SK-N-SH (cell line): ENCODE measurements around the gene FIGNL2. TPM values are rescaled to one million over a fixed set of nuclear protein-coding genes. Genes with fewer than 3 reads are reported as not detected.
A peak's percentile ranks its signal among the peaks of the same experiment; 100 is the strongest.

ENCODE experiments used
- CTCF ChIA-PET: fragments of 300-600, 350-600 bp; formaldehyde crosslinking; extraction: SDS; loops from one replicate; lab custom pipeline; 2021; lab: Yijun Ruan, JAX
- POLR2A ChIA-PET: fragments of 350-600 bp; sonication (Branson Sonifier 250); formaldehyde crosslinking; extraction: SDS; loops from one replicate; lab custom pipeline; 2020; ENCODE audit warnings: antibody characterized with exemption, inconsistent platforms; lab: Yijun Ruan, JAX
- DNase-seq: peaks from one replicate; pipeline ENCODE4 v3.0.0; 2012
- H2AFZ ChIP-seq: fragments of 200-600 bp; sonication (generic); 2 replicates; pipeline ENCODE4 v1.8.1; 2016; ENCODE audit warnings: antibody characterized with exemption, mild to moderate bottlenecking, low read depth
- H3F3A ChIP-seq: fragments of 200-600 bp; sonication (generic); replicated peaks from 2 replicates; pipeline ENCODE3; 2016; ENCODE audit warnings: antibody characterized with exemption, mild to moderate bottlenecking; ENCODE audit not compliant: insufficient read depth
- H3K27ac ChIP-seq, 2 experiments: fragments of 200-500 bp in 1 of 2; fragments of 200-600 bp in 1 of 2; sonication (Bioruptor generic) in 1 of 2; sonication (generic), shearing (Covaris generic) in 1 of 2; 2 replicates each; pipeline versions ENCODE4 v1.5.1 to v1.6.1; 2014 to 2016; ENCODE audit warnings: low read depth in 2 of 2, inconsistent platforms in 1 of 2, low read length in 1 of 2, mild to moderate bottlenecking in 1 of 2, mixed read lengths in 1 of 2
- H3K27me3 ChIP-seq: fragments of 200-600 bp; sonication (generic), shearing (Covaris generic); 2 replicates; pipeline ENCODE4 v1.6.1; 2016; ENCODE audit warnings: mixed run types; ENCODE audit not compliant: insufficient read depth
- H3K36me3 ChIP-seq, 2 experiments: fragments of 200-500 bp in 1 of 2; fragments of 200-600 bp in 1 of 2; sonication (Bioruptor generic) in 1 of 2; sonication (generic) in 1 of 2; replicated peaks in 1 of 2; 2 replicates each; pipeline versions ENCODE3 to v1.5.1; 2014 to 2016; ENCODE audit warnings: low read length in 1 of 2, mild to moderate bottlenecking in 1 of 2; ENCODE audit not compliant: insufficient read depth in 2 of 2, control insufficient read depth in 1 of 2
- H3K4me1 ChIP-seq, 2 experiments: fragments of 200-500 bp in 1 of 2; fragments of 200-600 bp in 1 of 2; sonication (Bioruptor generic) in 1 of 2; sonication (generic), shearing (Covaris generic) in 1 of 2; 2 replicates each; pipeline versions ENCODE4 v1.5.1 to v1.6.1; 2014 to 2016; ENCODE audit warnings: low read depth in 1 of 2, low read length in 1 of 2, mixed run types in 1 of 2; ENCODE audit not compliant: insufficient read depth in 2 of 2, control insufficient read depth in 1 of 2
- H3K4me2 ChIP-seq: fragments of 200-600 bp; sonication (generic), shearing (Covaris generic); 2 replicates; pipeline ENCODE4 v1.6.1; 2017; ENCODE audit warnings: mixed run types
- H3K4me3 ChIP-seq, 2 experiments: fragments of 200-500 bp in 1 of 2; fragments of 200-600 bp in 1 of 2; sonication (Bioruptor generic) in 1 of 2; sonication (generic), shearing (Covaris generic) in 1 of 2; 2 replicates each; pipeline versions ENCODE4 v1.5.1 to v1.8.1; 2014 to 2016; ENCODE audit warnings: low read depth in 2 of 2, inconsistent platforms in 1 of 2, low read length in 1 of 2, mild to moderate bottlenecking in 1 of 2, mixed read lengths in 1 of 2, moderate library complexity in 1 of 2
- H3K79me2 ChIP-seq: fragments of 200-600 bp; sonication (generic); 2 replicates; pipeline ENCODE4 v1.8.1; 2017; ENCODE audit warnings: mild to moderate bottlenecking; ENCODE audit not compliant: insufficient read depth
- H3K9ac ChIP-seq: fragments of 200-600 bp; sonication (generic); 2 replicates; pipeline ENCODE4 v1.6.1; 2017; ENCODE audit warnings: mixed run types
- H3K9me2 ChIP-seq: fragments of 200-600 bp; sonication (generic); 2 replicates; pipeline ENCODE4 v1.6.1; 2017; ENCODE audit warnings: mixed run types
- H3K9me3 ChIP-seq: fragments of 200-600 bp; sonication (generic); 2 replicates; pipeline ENCODE4 v1.6.1; 2017; ENCODE audit warnings: mixed run types, mild to moderate bottlenecking, moderate library complexity
- H4K20me1 ChIP-seq: fragments of 200-600 bp; sonication (generic); 2 replicates; pipeline ENCODE4 v1.6.1; 2017; ENCODE audit warnings: mild to moderate bottlenecking, mixed run types; ENCODE audit not compliant: insufficient read depth
- EZH2phosphoT487 ChIP-seq: fragments of 200-600 bp; sonication (generic); IDR thresholded peaks from 2 replicates; pipeline ENCODE4 v1.6.1; 2017; ENCODE audit warnings: low read depth, mixed run types, mild to moderate bottlenecking, antibody characterized with exemption, moderate library complexity, borderline replicate concordance
- FOXM1 ChIP-seq: IDR thresholded peaks from 2 replicates; pipeline ENCODE4 v1.4.0; 2012; ENCODE audit warnings: low read depth, mild to moderate bottlenecking
- GABPA ChIP-seq: IDR thresholded peaks from 2 replicates; pipeline ENCODE4 v1.4.0; 2012; ENCODE audit warnings: low read depth, mild to moderate bottlenecking
- MAX ChIP-seq: IDR thresholded peaks from 2 replicates; pipeline ENCODE4 v1.4.0; 2012; ENCODE audit warnings: low read depth
- NFIC ChIP-seq: IDR thresholded peaks from 2 replicates; pipeline ENCODE4 v1.4.0; 2012; ENCODE audit warnings: borderline replicate concordance
- NRF1 ChIP-seq: IDR thresholded peaks from 2 replicates; pipeline ENCODE4 v1.6.1; 2012; ENCODE audit warnings: low read depth, mild to moderate bottlenecking, low read length
- PBX3 ChIP-seq: IDR thresholded peaks from 2 replicates; pipeline ENCODE4; 2012
- RAD21 ChIP-seq: IDR thresholded peaks from 2 replicates; pipeline ENCODE4 v1.6.1; 2012; ENCODE audit warnings: mild to moderate bottlenecking, low read length
- RXRA ChIP-seq: IDR thresholded peaks from 2 replicates; pipeline ENCODE4 v1.4.0; 2012; ENCODE audit warnings: low read depth, mild to moderate bottlenecking, borderline replicate concordance
- SIN3A ChIP-seq: IDR thresholded peaks from 2 replicates; pipeline ENCODE4 v1.6.1; 2012; ENCODE audit warnings: low read depth, mild to moderate bottlenecking, low read length, moderate library complexity, borderline replicate concordance
- SMC3 ChIP-seq: IDR thresholded peaks from 2 replicates; pipeline ENCODE4 v1.6.1; 2012; ENCODE audit warnings: low read depth, low read length, improper control_type of control experiment
- TAF1 ChIP-seq: IDR thresholded peaks from 2 replicates; pipeline ENCODE4 v1.6.1; 2012; ENCODE audit warnings: low read depth, mild to moderate bottlenecking, low read length, moderate library complexity, borderline replicate concordance
- YY1 ChIP-seq: IDR thresholded peaks from 2 replicates; pipeline ENCODE4 v1.4.0; 2012; ENCODE audit warnings: low read depth, mild to moderate bottlenecking
- WGBS: methylation state at CpG from one replicate; pipeline ENCODE4 v1.1.6; 2017; ENCODE audit warnings: low lambda C conversion rate; 5-methylcytosine and 5-hydroxymethylcytosine counted together
- polyA plus RNA-seq, 3 experiments: library from polyadenylated mRNA; depleted of rRNA; stranded (reverse); fragments of >200 nt; gene quantifications; 2 replicates each; pipeline ENCODE4 v1.2.3, GENCODE V29; 2012
- TF ChIP-seq, protein P1 (sequence below): IDR thresholded peaks from 2 replicates; pipeline ENCODE4 v1.4.0; 2012; ENCODE audit warnings: low read depth, borderline replicate concordance
- TF ChIP-seq, protein P2 (sequence below): fragments of 150-350 bp; IDR thresholded peaks from 2 replicates; pipeline ENCODE4 v1.6.1; 2017; ENCODE audit warnings: antibody characterized with exemption, low read length, low read depth, borderline replicate concordance
- TF ChIP-seq, protein P3 (sequence below): fragments of 200-600 bp; sonication (generic); IDR thresholded peaks from 2 replicates; pipeline ENCODE4 v1.6.1; 2017; ENCODE audit warnings: antibody characterized with exemption, mild to moderate bottlenecking, moderate library complexity

FIGNL2 gene
- polyA plus RNA-seq, 1 of the 3 experiments (the other 2 are of a cell fraction) = 0.05 TPM

DNA sequence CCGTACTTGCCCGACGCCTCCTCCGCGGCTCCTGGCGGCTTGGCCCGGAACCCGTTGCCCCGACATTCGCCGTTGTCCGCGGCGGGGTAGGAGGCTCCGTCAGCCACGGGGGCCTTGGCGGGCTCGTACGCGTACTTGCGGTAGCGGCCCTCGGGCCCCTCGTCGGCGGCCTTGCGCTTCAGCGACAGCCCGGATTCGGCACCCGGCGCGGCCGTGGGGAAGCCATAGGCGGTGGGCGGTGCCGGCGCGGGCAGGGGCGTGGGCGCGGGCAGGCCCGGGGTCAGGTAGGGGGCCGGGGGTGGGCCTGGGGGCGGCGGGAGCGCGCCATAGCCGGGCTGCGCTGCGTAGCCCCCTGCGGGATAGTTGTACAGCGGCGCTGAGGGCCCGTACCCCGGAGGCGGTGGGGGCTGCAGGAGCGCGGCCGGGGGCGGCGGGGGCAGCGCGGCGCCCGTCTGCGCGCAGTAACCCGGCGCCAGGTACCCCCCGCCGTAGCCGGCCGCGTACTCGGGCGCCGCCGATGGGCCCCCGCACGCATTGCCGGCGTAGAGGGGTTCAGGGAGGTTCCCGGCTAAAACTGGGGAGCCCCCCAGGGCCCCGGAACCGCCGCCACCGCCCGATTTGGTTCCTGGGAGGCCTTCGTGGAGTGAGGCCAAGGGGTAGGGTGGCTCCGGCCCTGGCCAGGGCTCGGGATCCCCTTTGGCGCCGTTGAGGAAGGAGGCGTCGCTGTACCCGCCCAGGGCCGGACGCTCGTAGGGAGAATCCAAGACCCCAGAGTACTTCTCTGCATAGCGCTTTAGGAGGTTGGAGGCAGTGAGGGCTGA is 26.9 kb downstream of the FIGNL2 start (continued):
- TF ChIP-seq NFIC = no peak
- no peak for TF ChIP-seq TAF1
- TF ChIP-seq, protein P1, sequence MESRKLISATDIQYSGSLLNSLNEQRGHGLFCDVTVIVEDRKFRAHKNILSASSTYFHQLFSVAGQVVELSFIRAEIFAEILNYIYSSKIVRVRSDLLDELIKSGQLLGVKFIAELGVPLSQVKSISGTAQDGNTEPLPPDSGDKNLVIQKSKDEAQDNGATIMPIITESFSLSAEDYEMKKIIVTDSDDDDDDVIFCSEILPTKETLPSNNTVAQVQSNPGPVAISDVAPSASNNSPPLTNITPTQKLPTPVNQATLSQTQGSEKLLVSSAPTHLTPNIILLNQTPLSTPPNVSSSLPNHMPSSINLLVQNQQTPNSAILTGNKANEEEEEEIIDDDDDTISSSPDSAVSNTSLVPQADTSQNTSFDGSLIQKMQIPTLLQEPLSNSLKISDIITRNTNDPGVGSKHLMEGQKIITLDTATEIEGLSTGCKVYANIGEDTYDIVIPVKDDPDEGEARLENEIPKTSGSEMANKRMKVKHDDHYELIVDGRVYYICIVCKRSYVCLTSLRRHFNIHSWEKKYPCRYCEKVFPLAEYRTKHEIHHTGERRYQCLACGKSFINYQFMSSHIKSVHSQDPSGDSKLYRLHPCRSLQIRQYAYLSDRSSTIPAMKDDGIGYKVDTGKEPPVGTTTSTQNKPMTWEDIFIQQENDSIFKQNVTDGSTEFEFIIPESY = no peak
- TF ChIP-seq SMC3 = no peak
- TF ChIP-seq GABPA = no peak

- WGBS = 22% methylated on average over 19 of the region's 113 CpGs
- H3K9me3 ChIP-seq = no peaks in the 10 kb centered on the region
- no peaks in the 10 kb centered on the region for H4K20me1 ChIP-seq
- H2AFZ ChIP-seq = peak overlapping the region; percentile 81; the same call in 1 of the 2 replicates
- H3K9ac ChIP-seq = peak overlapping the region; percentile 41; the same call in 1 of the 2 replicates
- DNase-seq = peak; percentile 97
- ChIA-PET CTCF (interaction anchor here (0.6 to 11.3 kb wide), 37 partner anchors 9 to 538 kb away, joined by 3 to 194 read pairs (median 4); partner anchors contain the start of genes ANKRD33 and SCN8A), POLR2A (interaction anchor here (0.8 to 1.4 kb wide), 3 partner anchors 16 to 229 kb away, joined by 3 to 5 read pairs (median 3); partner anchors contain the start of gene SCN8A)
- peak overlapping the region; percentile 77 for H3K4me2 ChIP-seq
- H3K36me3 ChIP-seq = no peaks in the 10 kb centered on the region
- peaks cover 23% of the 10 kb centered on the region for H3F3A ChIP-seq
- peak overlapping the region; percentile 39 to 43; a peak in 2 of 4 replicates for H3K27ac ChIP-seq
- no peaks in the 10 kb centered on the region for H3K79me2 ChIP-seq
- TF ChIP-seq PBX3 (no peak), SIN3A (no peak), FOXM1 (no peak), EZH2phosphoT487 (no peak), MAX (peak; percentile 35; the same call in 1 of the 2 replicates), SMC3 (peak; percentile 22; the same call in 1 of the 2 replicates), YY1 (no peak), NRF1 (peak; percentile 79), RAD21 (peak; percentile 33), RXRA (no peak)
- TF ChIP-seq, protein P2, sequence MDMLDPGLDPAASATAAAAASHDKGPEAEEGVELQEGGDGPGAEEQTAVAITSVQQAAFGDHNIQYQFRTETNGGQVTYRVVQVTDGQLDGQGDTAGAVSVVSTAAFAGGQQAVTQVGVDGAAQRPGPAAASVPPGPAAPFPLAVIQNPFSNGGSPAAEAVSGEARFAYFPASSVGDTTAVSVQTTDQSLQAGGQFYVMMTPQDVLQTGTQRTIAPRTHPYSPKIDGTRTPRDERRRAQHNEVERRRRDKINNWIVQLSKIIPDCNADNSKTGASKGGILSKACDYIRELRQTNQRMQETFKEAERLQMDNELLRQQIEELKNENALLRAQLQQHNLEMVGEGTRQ = no peak
- TF ChIP-seq, protein P3, sequence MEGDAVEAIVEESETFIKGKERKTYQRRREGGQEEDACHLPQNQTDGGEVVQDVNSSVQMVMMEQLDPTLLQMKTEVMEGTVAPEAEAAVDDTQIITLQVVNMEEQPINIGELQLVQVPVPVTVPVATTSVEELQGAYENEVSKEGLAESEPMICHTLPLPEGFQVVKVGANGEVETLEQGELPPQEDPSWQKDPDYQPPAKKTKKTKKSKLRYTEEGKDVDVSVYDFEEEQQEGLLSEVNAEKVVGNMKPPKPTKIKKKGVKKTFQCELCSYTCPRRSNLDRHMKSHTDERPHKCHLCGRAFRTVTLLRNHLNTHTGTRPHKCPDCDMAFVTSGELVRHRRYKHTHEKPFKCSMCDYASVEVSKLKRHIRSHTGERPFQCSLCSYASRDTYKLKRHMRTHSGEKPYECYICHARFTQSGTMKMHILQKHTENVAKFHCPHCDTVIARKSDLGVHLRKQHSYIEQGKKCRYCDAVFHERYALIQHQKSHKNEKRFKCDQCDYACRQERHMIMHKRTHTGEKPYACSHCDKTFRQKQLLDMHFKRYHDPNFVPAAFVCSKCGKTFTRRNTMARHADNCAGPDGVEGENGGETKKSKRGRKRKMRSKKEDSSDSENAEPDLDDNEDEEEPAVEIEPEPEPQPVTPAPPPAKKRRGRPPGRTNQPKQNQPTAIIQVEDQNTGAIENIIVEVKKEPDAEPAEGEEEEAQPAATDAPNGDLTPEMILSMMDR = peak; percentile 46
- H3K9me2 ChIP-seq = no peaks in the 10 kb centered on the region
- peaks cover 12 to 23% of the 10 kb centered on the region in 2 experiments; a peak in 3 of 4 replicates for H3K4me1 ChIP-seq
- H3K27me3 ChIP-seq = no peaks in the 10 kb centered on the region
- peak overlapping the region; percentile 50 to 60; a peak in 3 of 4 replicates for H3K4me3 ChIP-seq
These were observed 27.7 kb downstream of the FIGNL2 start for GRCh38 chr12:51820526-51821439.
